ENCODE results near the gene S100Z. TPM values are rescaled to one million over a fixed set of nuclear protein-coding genes. Genes with fewer than 3 reads are reported as not detected.
A peak's percentile ranks its signal among the peaks of the same experiment; 100 is the strongest.
"Not testable (repeated sequence)": the region's sequence is repeated elsewhere in the genome, so short reads cannot be mapped to it uniquely, and the experiment has no call there.

The S100Z gene
- polyA plus RNA-seq, 2 of the 4 experiments (the other 2 are of a cell fraction) = not detected

DNA sequence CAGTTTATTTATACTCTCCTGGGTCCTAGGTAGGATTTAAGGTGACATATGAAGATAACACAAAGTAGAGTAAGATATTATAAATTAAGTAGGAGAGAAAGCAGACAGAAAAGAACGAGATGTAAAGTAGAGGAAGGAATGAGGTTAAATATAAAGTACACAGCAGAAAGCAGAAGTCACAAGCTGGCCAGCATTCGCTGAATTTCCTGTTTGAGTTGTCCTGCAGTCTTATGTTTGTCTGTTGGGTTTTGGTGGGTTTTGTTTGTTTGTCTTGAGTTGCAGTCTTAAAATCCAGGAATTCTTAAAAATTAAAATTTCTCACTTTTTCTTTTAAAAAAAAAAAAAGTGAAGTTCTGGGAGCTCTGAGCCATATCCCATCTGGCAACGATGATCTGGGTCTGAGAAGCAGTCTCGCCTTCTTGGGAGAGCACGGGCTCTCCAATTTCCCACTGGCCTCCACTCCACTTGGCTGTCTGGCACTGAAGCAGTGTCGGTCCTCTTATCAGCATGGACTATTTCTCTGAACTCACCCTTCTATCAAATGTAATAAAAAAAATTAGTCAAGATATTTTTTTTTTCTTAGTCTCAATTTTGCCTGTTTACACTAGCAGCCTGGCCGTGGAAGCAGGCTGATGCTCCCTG is 2.0 kb downstream of the S100Z start (continued):
- TF ChIP-seq RNF2 (IDR thresholded peaks at IDR 0.05; ENCODE audit: borderline replicate concordance, low read depth) = no peak
- TF ChIP-seq TFCP2L1 (CRISPR knock-in tag; IDR thresholded peaks at IDR 0.05) = no peak
- no peak for TF ChIP-seq EHMT2 (IDR thresholded peaks at IDR 0.05; ENCODE audit: low read depth)

DNA sequence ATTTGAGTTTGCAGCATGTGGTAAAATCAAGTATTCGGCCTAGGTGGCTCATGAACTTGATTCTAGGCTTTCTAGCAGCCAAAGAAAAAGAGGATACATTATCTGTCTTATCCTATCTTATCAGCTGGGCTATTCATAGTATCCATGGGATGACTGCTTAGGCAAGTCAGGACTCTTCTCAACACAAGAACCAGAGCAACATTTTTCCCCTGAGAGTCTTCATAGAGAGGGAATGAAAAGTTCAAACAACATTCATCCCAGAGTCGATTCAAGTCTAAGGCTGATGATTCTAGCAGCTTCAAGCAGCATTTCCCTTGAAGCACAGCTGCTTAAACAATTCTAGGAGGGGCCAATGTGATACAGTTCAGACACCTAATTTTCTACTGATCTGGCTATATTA is 3.0 kb downstream of the S100Z start:
- TF ChIP-seq FOSL2 (IDR thresholded peaks at IDR 0.05) (no peak), FOSL2 (CRISPR knock-in tag; IDR thresholded peaks at IDR 0.05) (no peak), BHLHE40 (IDR thresholded peaks at IDR 0.05; ENCODE audit: low read depth, low read length) (no peak), KDM1A (IDR thresholded peaks at IDR 0.05; ENCODE audit: low read depth) (no peak)
- H3K27ac ChIP-seq = no peak overlapping the region
- ChIA-PET POLR2A (no interaction called here), CTCF (interaction anchor here (1.0 to 1.5 kb wide), 2 partner anchors 15 to 22 kb away, joined by 3 to 4 read pairs; no protein-coding TSS in a partner anchor)
- no peak for FAIRE-seq
- no peak for ATAC-seq
- no peak overlapping the region for H3K4me2 ChIP-seq
- DNase-seq (ENCODE audit: low read depth in 1 of 2, low spot score in 1 of 2) = no peak
- H3K4me3 ChIP-seq = no peak overlapping the region
- H3K9me3 ChIP-seq = no peaks in the 10 kb centered on the region
- H3K4me1 ChIP-seq = peaks cover 10% of the 10 kb centered on the region
- WGBS (ENCODE audit: missing lambda C conversion rate) = 34% methylated on average over 2 of the region's 2 CpGs

DNA sequence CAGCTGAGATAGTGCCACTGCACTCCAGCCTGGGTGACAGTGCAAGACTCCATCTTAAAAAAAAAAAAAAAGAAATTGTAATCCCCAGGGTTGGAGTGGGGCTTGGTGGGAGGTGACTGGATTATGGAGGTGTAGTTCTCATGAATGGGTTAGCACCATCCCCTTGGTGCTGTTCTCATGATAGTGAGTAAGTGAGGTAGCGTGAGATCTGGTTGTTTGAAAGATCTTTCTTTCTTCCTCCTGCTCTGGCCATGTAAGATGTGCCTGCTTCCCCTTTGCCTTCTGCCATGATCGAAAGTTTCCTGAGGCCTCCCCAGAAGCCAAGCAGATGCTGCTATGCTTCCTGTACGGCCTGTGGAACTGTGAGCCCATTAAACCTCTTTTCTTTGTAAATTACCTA is 3.9 kb downstream of the S100Z start:
- CTCF ChIA-PET = interaction anchor here (1.0 kb wide), 1 partner anchor 163 kb away, joined by 3 read pairs; no protein-coding TSS in a partner anchor
- DNase-seq (ENCODE audit: low read depth in 1 of 2, low spot score in 1 of 2); FAIRE-seq; H3K27ac ChIP-seq; POLR2A ChIA-PET; ATAC-seq; H3K4me3 ChIP-seq; H3K4me1 ChIP-seq; H3K9me3 ChIP-seq; H3K4me2 ChIP-seq: not testable (repeated sequence)
- 79% methylated on average over 3 of the region's 3 CpGs for WGBS (ENCODE audit: missing lambda C conversion rate)

DNA sequence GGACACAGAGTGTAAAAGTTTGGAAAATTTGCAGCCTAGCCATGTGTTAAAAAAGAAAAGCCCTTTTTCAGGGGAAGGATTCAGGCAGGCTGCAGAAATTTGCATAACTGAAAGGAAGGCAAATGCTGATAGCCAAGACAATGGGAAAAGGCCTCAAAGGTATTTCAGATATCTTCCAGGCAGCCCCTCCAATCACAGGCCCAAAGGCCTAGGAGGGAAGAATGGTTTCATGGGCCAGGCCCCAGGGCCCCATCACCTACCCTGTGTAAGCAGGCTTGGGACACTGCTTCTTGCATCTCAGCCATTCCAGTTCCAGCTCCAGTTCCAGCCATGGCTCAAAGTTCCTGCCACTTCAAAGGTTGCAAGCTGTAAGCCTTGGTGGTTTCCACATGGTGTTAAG is 4.8 kb downstream of the S100Z start:
- FAIRE-seq = no peak
- ATAC-seq = no peak
- Histone ChIP-seq H3K4me2 (no peak overlapping the region), H3K4me3 (no peak overlapping the region), H3K9me3 (no peaks in the 10 kb centered on the region), H3K4me1 (peaks cover 10% of the 10 kb centered on the region), H3K27ac (no peak overlapping the region)
- no peak for DNase-seq (ENCODE audit: low read depth in 1 of 2, low spot score in 1 of 2)
- CTCF ChIA-PET = interaction anchor here (0.7 to 1.7 kb wide), 3 partner anchors 11 to 162 kb away, joined by 3 to 9 read pairs (median 4); no protein-coding TSS in a partner anchor
- POLR2A ChIA-PET = no interaction called here
- no peak for TF ChIP-seq TP53 (CRISPR knock-in tag; IDR thresholded peaks at IDR 0.05)
- TF ChIP-seq KDM1A (IDR thresholded peaks at IDR 0.05; ENCODE audit: low read depth) = no peak
- no peak for TF ChIP-seq JUN (IDR thresholded peaks at IDR 0.05)
- no peak for TF ChIP-seq USF2 (IDR thresholded peaks at IDR 0.05)
- no peak for TF ChIP-seq RAD21 (conservative IDR thresholded peaks at IDR 0.05 in 1 of 2, IDR thresholded peaks at IDR 0.05 in 1 of 2)
- no peak for TF ChIP-seq RNF2 (IDR thresholded peaks at IDR 0.05; ENCODE audit: borderline replicate concordance, low read depth)
- no peak for TF ChIP-seq FOSB (CRISPR knock-in tag; IDR thresholded peaks at IDR 0.05)
- TF ChIP-seq FOXS1 (CRISPR knock-in tag; IDR thresholded peaks at IDR 0.05) = no peak
- no peak for TF ChIP-seq HOXA7 (CRISPR knock-in tag; IDR thresholded peaks at IDR 0.05)
- no peak for TF ChIP-seq ELK1 (IDR thresholded peaks at IDR 0.05; ENCODE audit: low read depth, low read length)
- TF ChIP-seq BCL3 (IDR thresholded peaks at IDR 0.05) = no peak
- no peak for TF ChIP-seq CBX8 (IDR thresholded peaks at IDR 0.05)
- no peak for TF ChIP-seq CEBPB (IDR thresholded peaks at IDR 0.05)

GRCh38 chr5:76855501-76855900 is 5.7 kb downstream of the S100Z start:
- ATAC-seq; H3K9me3 ChIP-seq; DNase-seq (ENCODE audit: low read depth in 1 of 2, low spot score in 1 of 2); FAIRE-seq; POLR2A ChIA-PET; H3K4me3 ChIP-seq; H3K4me1 ChIP-seq: not testable (repeated sequence)
- CTCF ChIA-PET = interaction anchor here (0.7 to 1.7 kb wide), 4 partner anchors 10 to 161 kb away, joined by 3 to 9 read pairs (median 4); no protein-coding TSS in a partner anchor
- H3K27ac ChIP-seq = peak overlapping the region in 1 of 2 experiments; percentile 47; a peak in 1 of 6 replicates
- peak overlapping the region; percentile 31 for H3K4me2 ChIP-seq

Data from A549 (cell line).